ENCODE results near the gene PFDN5.

PFDN5 gene

GRCh38 chr12:53268630-53269562, 26.4 kb upstream of the PFDN5 start:
- no peak for DNase-seq (ENCODE audit: low spot score)
- in situ Hi-C loops (cut with MboI; ENCODE audit: low pct_unique_long_range_greater_than_20kb, low sequenced_read_pairs, unreplicated experiment), result no loop called here
- no peak for TF ChIP-seq CTCF (IDR thresholded peaks at IDR 0.05; ENCODE audit: extremely low read depth, insufficient read depth, missing control alignments)

GRCh38 chr12:53274445-53274844, 20.9 kb upstream of the PFDN5 start:
- DNase-seq (ENCODE audit: low spot score), result no peak

GRCh38 chr12:53276511-53276910, 18.8 kb upstream of the PFDN5 start:
- DNase-seq (ENCODE audit: low spot score), result no peak
- in situ Hi-C loops (cut with MboI; ENCODE audit: low pct_unique_long_range_greater_than_20kb, low sequenced_read_pairs, unreplicated experiment), result no loop called here
- no peak for TF ChIP-seq CTCF (IDR thresholded peaks at IDR 0.05; ENCODE audit: extremely low read depth, insufficient read depth, missing control alignments)

More at GRCh38 chr12:53274445-53274844, 20.9 kb upstream of the PFDN5 start:
- no peak for TF ChIP-seq CTCF (IDR thresholded peaks at IDR 0.05; ENCODE audit: extremely low read depth, insufficient read depth, missing control alignments)
- in situ Hi-C loops (cut with MboI; ENCODE audit: low pct_unique_long_range_greater_than_20kb, low sequenced_read_pairs, unreplicated experiment), result no loop called here

- DNase-seq (ENCODE audit: low spot score), result no peak
- in situ Hi-C loops (cut with MboI; ENCODE audit: low pct_unique_long_range_greater_than_20kb, low sequenced_read_pairs, unreplicated experiment), result no loop called here
- TF ChIP-seq CTCF (IDR thresholded peaks at IDR 0.05; ENCODE audit: extremely low read depth, insufficient read depth, missing control alignments), result no peak
Measured at GRCh38 chr12:53277981-53278380, 17.4 kb upstream of the PFDN5 start.

- in situ Hi-C loops (cut with MboI; ENCODE audit: low pct_unique_long_range_greater_than_20kb, low sequenced_read_pairs, unreplicated experiment), result no loop called here
- no peak for DNase-seq (ENCODE audit: low spot score)
Measured at GRCh38 chr12:53279283-53279869, 16.0 kb upstream of the PFDN5 start.

More at GRCh38 chr12:53279283-53279869, 16.0 kb upstream of the PFDN5 start:
- TF ChIP-seq CTCF (IDR thresholded peaks at IDR 0.05; ENCODE audit: extremely low read depth, insufficient read depth, missing control alignments), result no peak
